ENCODE measurements around the gene ANKS1B.

The ANKS1B gene

GRCh38 chr12:98821232-98821631 lies 1163.5 kb downstream of the ANKS1B start:
- Histone ChIP-seq H3K27ac (ENCODE audit: low read depth, low read length, poor library complexity, severe bottlenecking) (no peak overlapping the region), H4K20me1 (ENCODE audit: insufficient read depth, low read length) (no peaks in the 10 kb centered on the region), H3K9me2 (ENCODE audit: low read depth, low read length) (no peaks in the 10 kb centered on the region), H3K27me3 (ENCODE audit: insufficient read depth, low read length) (no peaks in the 10 kb centered on the region; the same call in 1 of the 2 replicates), H3F3A (ENCODE audit: insufficient read depth, low read length) (no peaks in the 10 kb centered on the region), H3K79me2 (ENCODE audit: insufficient read depth, low read length) (no peaks in the 10 kb centered on the region), H3K4me1 (ENCODE audit: insufficient read depth, low read length, severe bottlenecking) (no peaks in the 10 kb centered on the region), H3K36me3 (ENCODE audit: insufficient read depth, low read length) (no peaks in the 10 kb centered on the region), H2AFZ (ENCODE audit: low read length) (no peak overlapping the region), H3K9me3 (ENCODE audit: low read length) (no peaks in the 10 kb centered on the region), H3K4me2 (ENCODE audit: low read length) (no peak overlapping the region), H3K9ac (ENCODE audit: low read length) (no peak overlapping the region), H3K4me3 (ENCODE audit: low read depth, low read length, poor library complexity, severe bottlenecking) (no peak overlapping the region)
- no peak for TF ChIP-seq EZH2 (IDR thresholded peaks at IDR 0.05; ENCODE audit: borderline replicate concordance, low read length)
- TF ChIP-seq, protein P1, sequence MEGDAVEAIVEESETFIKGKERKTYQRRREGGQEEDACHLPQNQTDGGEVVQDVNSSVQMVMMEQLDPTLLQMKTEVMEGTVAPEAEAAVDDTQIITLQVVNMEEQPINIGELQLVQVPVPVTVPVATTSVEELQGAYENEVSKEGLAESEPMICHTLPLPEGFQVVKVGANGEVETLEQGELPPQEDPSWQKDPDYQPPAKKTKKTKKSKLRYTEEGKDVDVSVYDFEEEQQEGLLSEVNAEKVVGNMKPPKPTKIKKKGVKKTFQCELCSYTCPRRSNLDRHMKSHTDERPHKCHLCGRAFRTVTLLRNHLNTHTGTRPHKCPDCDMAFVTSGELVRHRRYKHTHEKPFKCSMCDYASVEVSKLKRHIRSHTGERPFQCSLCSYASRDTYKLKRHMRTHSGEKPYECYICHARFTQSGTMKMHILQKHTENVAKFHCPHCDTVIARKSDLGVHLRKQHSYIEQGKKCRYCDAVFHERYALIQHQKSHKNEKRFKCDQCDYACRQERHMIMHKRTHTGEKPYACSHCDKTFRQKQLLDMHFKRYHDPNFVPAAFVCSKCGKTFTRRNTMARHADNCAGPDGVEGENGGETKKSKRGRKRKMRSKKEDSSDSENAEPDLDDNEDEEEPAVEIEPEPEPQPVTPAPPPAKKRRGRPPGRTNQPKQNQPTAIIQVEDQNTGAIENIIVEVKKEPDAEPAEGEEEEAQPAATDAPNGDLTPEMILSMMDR (IDR thresholded peaks at IDR 0.05; ENCODE audit: low read length): no peak

DNA sequence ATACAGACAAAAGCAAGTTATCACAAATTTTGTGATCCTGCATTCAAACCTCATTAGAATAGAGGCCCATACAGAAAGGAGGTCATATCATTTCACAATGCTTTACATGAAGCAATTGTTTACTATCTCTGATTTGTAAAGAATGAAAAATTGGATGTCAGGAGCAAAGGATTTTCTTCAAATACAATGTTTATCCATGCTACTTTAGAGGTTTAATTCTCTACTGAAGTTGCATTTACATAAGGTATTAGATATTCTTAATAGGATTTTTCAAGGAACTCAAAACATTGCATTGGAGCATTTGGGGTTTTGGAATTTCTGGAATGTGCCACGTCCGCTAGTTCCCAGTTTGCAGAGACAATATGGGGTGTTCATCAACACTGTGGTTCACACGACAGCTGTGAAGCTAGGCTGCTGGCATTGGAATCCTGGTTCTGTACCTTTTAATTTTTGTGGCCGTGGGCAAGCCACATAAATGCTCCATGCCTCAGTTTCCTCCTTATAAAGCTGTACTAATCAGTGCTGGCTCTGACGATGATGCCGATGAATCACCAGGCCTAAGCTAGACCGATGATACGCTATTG lies 1164.8 kb downstream of the ANKS1B start:
- H3K4me1 ChIP-seq (ENCODE audit: insufficient read depth, low read length, severe bottlenecking): no peaks in the 10 kb centered on the region
- H3K4me2 ChIP-seq (ENCODE audit: low read length): no peak overlapping the region
- no peak overlapping the region for H3K4me3 ChIP-seq (ENCODE audit: low read depth, low read length, poor library complexity, severe bottlenecking)
- H3K27me3 ChIP-seq (ENCODE audit: insufficient read depth, low read length): no peaks in the 10 kb centered on the region; the same call in 1 of the 2 replicates
- no peaks in the 10 kb centered on the region for H3K9me3 ChIP-seq (ENCODE audit: low read length)
- no peaks in the 10 kb centered on the region for H4K20me1 ChIP-seq (ENCODE audit: insufficient read depth, low read length)
- H3K9me2 ChIP-seq (ENCODE audit: low read depth, low read length): no peaks in the 10 kb centered on the region
- no peaks in the 10 kb centered on the region for H3F3A ChIP-seq (ENCODE audit: insufficient read depth, low read length)
- no peaks in the 10 kb centered on the region for H3K79me2 ChIP-seq (ENCODE audit: insufficient read depth, low read length)
- no peak overlapping the region for H2AFZ ChIP-seq (ENCODE audit: low read length)
- H3K9ac ChIP-seq (ENCODE audit: low read length): no peak overlapping the region
- H3K27ac ChIP-seq (ENCODE audit: low read depth, low read length, poor library complexity, severe bottlenecking): no peak overlapping the region
- no peak for TF ChIP-seq EZH2 (IDR thresholded peaks at IDR 0.05; ENCODE audit: borderline replicate concordance, low read length)
- TF ChIP-seq, protein P1 (IDR thresholded peaks at IDR 0.05; ENCODE audit: low read length): no peak
- H3K36me3 ChIP-seq (ENCODE audit: insufficient read depth, low read length): no peaks in the 10 kb centered on the region

DNA sequence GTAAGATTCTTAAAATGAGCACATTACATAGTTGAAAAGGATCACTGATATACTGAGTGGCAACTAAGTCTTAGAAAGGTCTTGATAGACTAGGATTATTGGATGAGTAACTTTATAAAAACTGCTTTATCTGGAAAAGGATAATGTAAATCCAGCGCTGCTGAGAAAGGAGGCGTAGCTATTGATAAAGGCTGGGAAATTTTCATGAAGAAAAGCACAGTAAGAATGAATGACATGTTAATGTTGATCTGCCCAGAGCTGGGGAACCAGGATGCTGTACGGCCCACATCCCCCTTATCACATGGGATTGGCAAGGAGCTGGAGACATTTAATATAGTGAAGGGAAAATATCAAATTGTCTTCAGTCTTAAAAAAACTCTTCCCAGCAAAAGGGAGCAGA lies 1165.7 kb downstream of the ANKS1B start:
- H3K27ac ChIP-seq (ENCODE audit: low read depth, low read length, poor library complexity, severe bottlenecking): no peak overlapping the region
- H3K79me2 ChIP-seq (ENCODE audit: insufficient read depth, low read length): no peaks in the 10 kb centered on the region
- H3K9ac ChIP-seq (ENCODE audit: low read length): no peak overlapping the region
- H3K9me2 ChIP-seq (ENCODE audit: low read depth, low read length): no peaks in the 10 kb centered on the region
- H3K4me1 ChIP-seq (ENCODE audit: insufficient read depth, low read length, severe bottlenecking): no peaks in the 10 kb centered on the region
- H3K36me3 ChIP-seq (ENCODE audit: insufficient read depth, low read length): no peaks in the 10 kb centered on the region
- H3K9me3 ChIP-seq (ENCODE audit: low read length): no peaks in the 10 kb centered on the region
- H3K4me3 ChIP-seq (ENCODE audit: low read depth, low read length, poor library complexity, severe bottlenecking): no peak overlapping the region
- no peak overlapping the region for H2AFZ ChIP-seq (ENCODE audit: low read length)
- no peak overlapping the region for H3K4me2 ChIP-seq (ENCODE audit: low read length)
- H3K27me3 ChIP-seq (ENCODE audit: insufficient read depth, low read length): no peaks in the 10 kb centered on the region; the same call in 1 of the 2 replicates
- H3F3A ChIP-seq (ENCODE audit: insufficient read depth, low read length): no peaks in the 10 kb centered on the region
- H4K20me1 ChIP-seq (ENCODE audit: insufficient read depth, low read length): no peaks in the 10 kb centered on the region
- no peak for TF ChIP-seq EZH2 (IDR thresholded peaks at IDR 0.05; ENCODE audit: borderline replicate concordance, low read length)
- TF ChIP-seq, protein P1 (IDR thresholded peaks at IDR 0.05; ENCODE audit: low read length): no peak

All from OCI-LY1 (cell line).